Suprapubic skin (tissue), 4 donors: ENCODE results near the gene FOXM1. TPM values are rescaled to one million over a fixed set of nuclear protein-coding genes. Genes with fewer than 3 reads are reported as not detected.

ENCODE experiments used
- DNase-seq, 2 donors: peaks; one replicate each; pipeline ENCODE4 v3.0.0-alpha.2; 2019; ENCODE audit warnings: low spot score in 2 of 2
- H3K27ac ChIP-seq: fragments of 200-600 bp; sonication (generic); one replicate; pipeline ENCODE4 v1.5.1; 2019
- H3K27me3 ChIP-seq: fragments of 200-600 bp; sonication (generic); one replicate; pipeline ENCODE4 v1.5.1; 2019
- H3K36me3 ChIP-seq: fragments of 200-600 bp; sonication (generic); one replicate; pipeline ENCODE4 v1.5.1; 2019
- H3K4me1 ChIP-seq: fragments of 200-600 bp; sonication (generic); one replicate; pipeline ENCODE4 v1.5.1; 2019
- H3K4me3 ChIP-seq: fragments of 200-600 bp; sonication (generic); one replicate; pipeline ENCODE4 v1.5.1; 2019; ENCODE audit warnings: mild to moderate bottlenecking
- H3K9me3 ChIP-seq: fragments of 200-600 bp; sonication (generic); one replicate; pipeline ENCODE4 v1.5.1; 2019
- EP300 ChIP-seq: sonication (generic); formaldehyde crosslinking; IDR thresholded peaks from one replicate; pipeline ENCODE4 v1.6.1; 2017; ENCODE audit warnings: antibody characterized with exemption
- POLR2A ChIP-seq, 2 donors: fragments of 450-650 bp; IDR thresholded peaks; one replicate each; pipeline ENCODE4 v1.6.1; 2017; ENCODE audit warnings: antibody characterized with exemption in 2 of 2, mild to moderate bottlenecking in 2 of 2, moderate library complexity in 2 of 2
- POLR2AphosphoS5 ChIP-seq, 3 donors: sonication (generic); formaldehyde crosslinking; IDR thresholded peaks; one replicate each; pipeline ENCODE4 v1.6.1; 2017; ENCODE audit warnings: antibody characterized with exemption in 3 of 3
- WGBS: methylation state at CpG from one replicate; pipeline ENCODE4 v1.1.5; 2018; 5-methylcytosine and 5-hydroxymethylcytosine counted together
- total RNA-seq, 4 donors: library from RNA; depleted of rRNA; stranded (reverse); fragments of >200 nt; gene quantifications; one replicate each; pipeline ENCODE4 v1.1.0, GENCODE V29; 2016
- TF ChIP-seq, protein P1 (sequence below), 2 donors: fragments of 200-600 bp in 1 of 2; fragments of 450-650 bp in 1 of 2; sonication (generic) in 1 of 2; IDR thresholded peaks; one replicate each; pipeline ENCODE4 v1.5.1; 2016 to 2019; ENCODE audit warnings: antibody characterized with exemption in 2 of 2, mild to moderate bottlenecking in 1 of 2, moderate library complexity in 1 of 2

Gene FOXM1, protein sequence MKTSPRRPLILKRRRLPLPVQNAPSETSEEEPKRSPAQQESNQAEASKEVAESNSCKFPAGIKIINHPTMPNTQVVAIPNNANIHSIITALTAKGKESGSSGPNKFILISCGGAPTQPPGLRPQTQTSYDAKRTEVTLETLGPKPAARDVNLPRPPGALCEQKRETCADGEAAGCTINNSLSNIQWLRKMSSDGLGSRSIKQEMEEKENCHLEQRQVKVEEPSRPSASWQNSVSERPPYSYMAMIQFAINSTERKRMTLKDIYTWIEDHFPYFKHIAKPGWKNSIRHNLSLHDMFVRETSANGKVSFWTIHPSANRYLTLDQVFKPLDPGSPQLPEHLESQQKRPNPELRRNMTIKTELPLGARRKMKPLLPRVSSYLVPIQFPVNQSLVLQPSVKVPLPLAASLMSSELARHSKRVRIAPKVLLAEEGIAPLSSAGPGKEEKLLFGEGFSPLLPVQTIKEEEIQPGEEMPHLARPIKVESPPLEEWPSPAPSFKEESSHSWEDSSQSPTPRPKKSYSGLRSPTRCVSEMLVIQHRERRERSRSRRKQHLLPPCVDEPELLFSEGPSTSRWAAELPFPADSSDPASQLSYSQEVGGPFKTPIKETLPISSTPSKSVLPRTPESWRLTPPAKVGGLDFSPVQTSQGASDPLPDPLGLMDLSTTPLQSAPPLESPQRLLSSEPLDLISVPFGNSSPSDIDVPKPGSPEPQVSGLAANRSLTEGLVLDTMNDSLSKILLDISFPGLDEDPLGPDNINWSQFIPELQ
- 1 to 10 TPM; 4.1 to 9.2 (median 7.1) TPM for total RNA-seq

DNA sequence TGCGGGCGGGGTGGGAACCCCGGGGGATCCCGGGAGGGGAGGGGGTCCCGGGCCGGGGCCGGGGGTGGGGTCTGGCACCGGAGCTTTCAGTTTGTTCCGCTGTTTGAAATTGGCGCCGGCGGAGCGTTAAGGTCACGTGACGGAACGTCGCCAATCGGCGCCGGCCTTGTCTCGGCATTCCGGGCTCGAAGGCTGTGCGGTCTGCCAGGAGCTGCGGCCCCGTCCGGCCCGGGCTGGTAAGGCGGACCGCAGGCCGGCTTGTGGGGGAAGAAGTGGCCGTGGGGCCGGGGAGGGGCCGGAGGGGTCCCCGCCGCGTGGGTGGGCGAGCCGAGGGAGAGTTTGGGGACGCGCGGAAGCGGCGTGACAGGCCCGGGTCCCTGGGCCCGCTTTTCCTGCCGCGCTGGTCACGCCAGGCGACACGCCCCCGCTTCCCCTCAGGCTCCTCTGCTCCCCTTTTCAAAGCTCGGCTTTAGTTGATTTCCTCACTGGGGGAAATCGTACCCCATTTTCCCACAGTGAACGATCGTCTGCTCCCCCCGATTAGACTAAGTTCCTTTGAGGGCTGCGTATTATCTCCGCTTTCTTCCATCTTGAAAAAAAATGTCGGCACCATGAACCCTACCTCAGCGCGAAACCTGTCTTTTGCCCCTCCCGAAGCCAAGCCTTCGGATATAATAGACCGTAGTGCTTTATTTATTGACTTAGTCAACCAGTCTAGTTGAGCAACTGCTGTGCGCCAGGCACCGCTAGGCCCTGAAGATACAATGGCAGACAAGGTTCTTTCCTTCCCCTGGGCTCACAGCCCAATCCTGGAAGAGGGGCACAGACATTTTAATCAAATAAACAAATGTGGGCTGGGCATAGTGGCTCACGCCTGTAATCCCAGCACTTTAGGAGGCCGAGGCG lies at the start of gene FOXM1, which contains the start of gene RHNO1:
FOXM1 (minus strand) TSS at position 128 of the 906 bp plus-strand sequence. CDS start 2,696 bp downstream, outside the sequence.
RHNO1 (plus strand) TSS at position 177 of the 906 bp plus-strand sequence. CDS start 8,144 bp downstream, outside the sequence.
- Histone ChIP-seq H3K27ac (peak within 1 kb of the TSS; percentile 85), H3K27me3 (no peaks in the 10 kb centered on the region), H3K36me3 (no peaks in the 10 kb centered on the region), H3K4me3 (peak within 1 kb of the TSS; percentile 77), H3K9me3 (no peaks in the 10 kb centered on the region), H3K4me1 (peaks cover 22% of the 10 kb centered on the region)
- TF ChIP-seq, protein P1, sequence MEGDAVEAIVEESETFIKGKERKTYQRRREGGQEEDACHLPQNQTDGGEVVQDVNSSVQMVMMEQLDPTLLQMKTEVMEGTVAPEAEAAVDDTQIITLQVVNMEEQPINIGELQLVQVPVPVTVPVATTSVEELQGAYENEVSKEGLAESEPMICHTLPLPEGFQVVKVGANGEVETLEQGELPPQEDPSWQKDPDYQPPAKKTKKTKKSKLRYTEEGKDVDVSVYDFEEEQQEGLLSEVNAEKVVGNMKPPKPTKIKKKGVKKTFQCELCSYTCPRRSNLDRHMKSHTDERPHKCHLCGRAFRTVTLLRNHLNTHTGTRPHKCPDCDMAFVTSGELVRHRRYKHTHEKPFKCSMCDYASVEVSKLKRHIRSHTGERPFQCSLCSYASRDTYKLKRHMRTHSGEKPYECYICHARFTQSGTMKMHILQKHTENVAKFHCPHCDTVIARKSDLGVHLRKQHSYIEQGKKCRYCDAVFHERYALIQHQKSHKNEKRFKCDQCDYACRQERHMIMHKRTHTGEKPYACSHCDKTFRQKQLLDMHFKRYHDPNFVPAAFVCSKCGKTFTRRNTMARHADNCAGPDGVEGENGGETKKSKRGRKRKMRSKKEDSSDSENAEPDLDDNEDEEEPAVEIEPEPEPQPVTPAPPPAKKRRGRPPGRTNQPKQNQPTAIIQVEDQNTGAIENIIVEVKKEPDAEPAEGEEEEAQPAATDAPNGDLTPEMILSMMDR (IDR thresholded peaks at IDR 0.05), result no peak
- TF ChIP-seq POLR2AphosphoS5 (IDR thresholded peaks at IDR 0.05) (peak in 2 of 3 donors; percentile 37 to 44), POLR2A (IDR thresholded peaks at IDR 0.05) (peak in 1 of 2 donors; percentile 44)
- WGBS, result 1% methylated on average over 56 of the region's 70 CpGs
- peak; percentile 93 to 96 for DNase-seq

DNA sequence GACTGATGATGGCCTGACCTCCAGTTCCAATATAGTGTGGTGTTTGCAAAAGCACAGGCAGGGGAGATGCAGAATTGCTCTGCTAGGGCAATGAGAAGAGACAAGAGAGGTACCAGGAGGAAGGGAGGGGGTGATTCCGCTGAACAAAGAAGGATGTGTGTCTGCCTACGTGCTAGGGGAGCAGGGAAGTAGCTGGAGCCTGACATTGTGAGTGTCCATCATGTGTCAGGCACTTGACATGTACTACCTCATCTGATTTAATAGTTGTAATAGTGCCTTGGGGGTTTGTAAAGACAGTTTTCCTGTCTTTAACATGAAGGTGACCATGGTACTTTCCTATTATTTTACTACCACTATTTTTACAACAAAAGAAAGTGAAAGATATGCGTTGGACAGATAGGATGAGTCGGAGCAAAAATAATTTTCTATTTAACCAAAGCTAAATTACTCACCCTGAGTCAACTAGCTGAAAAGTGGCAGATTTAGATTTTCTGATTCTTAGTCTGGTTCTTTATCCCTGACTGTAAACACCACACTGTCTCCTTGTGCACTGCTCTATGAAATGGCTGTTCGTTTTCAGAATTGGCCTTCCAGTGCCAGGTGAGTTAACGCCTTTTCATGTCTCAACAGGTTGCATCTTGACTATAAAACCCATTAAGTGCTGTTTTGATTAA lies 48.5 kb upstream of the FOXM1 start:
- no peaks in the 10 kb centered on the region for H3K4me1 ChIP-seq
- WGBS, result 54% methylated on average over 6 of the region's 6 CpGs
- no peak overlapping the region for H3K4me3 ChIP-seq
- TF ChIP-seq EP300, result no peak
- no peak for TF ChIP-seq POLR2A (IDR thresholded peaks at IDR 0.05)
- TF ChIP-seq POLR2AphosphoS5 (IDR thresholded peaks at IDR 0.05), result no peak
- TF ChIP-seq, protein P1 (IDR thresholded peaks at IDR 0.05), result no peak
- no peaks in the 10 kb centered on the region for H3K9me3 ChIP-seq
- no peak for DNase-seq
- H3K36me3 ChIP-seq, result peaks cover 63% of the 10 kb centered on the region
- H3K27me3 ChIP-seq, result no peaks in the 10 kb centered on the region
- H3K27ac ChIP-seq, result no peak overlapping the region

DNA sequence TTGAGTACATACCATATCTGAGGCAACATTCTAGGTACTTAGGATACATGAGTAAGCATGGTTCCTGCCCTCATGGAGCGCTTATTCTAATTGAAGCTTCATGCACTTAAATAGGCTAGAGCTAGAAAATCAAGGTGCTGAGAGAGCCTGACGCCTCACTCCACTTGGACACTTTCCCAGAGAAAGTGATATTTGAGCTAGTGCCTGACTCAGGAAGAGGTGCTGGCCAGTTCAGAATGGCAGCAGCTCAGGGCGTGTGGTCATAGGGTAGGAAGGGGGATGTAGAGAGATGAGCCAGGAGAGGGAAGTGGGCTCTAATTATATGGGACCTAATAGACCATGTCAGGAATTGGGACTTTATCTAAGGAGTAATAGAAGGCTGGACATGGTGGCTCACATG lies 47.0 kb upstream of the FOXM1 start:
- H3K4me3 ChIP-seq, result no peak overlapping the region
- H3K9me3 ChIP-seq, result no peaks in the 10 kb centered on the region
- DNase-seq, result no peak
- H3K27me3 ChIP-seq, result no peaks in the 10 kb centered on the region
- H3K36me3 ChIP-seq, result peaks cover 58% of the 10 kb centered on the region
- no peaks in the 10 kb centered on the region for H3K4me1 ChIP-seq
- H3K27ac ChIP-seq, result no peak overlapping the region
- TF ChIP-seq, protein P1 (IDR thresholded peaks at IDR 0.05), result no peak
- TF ChIP-seq EP300, result no peak
- no peak for TF ChIP-seq POLR2AphosphoS5 (IDR thresholded peaks at IDR 0.05)
- TF ChIP-seq POLR2A (IDR thresholded peaks at IDR 0.05), result no peak
- 84% methylated on average over 3 of the region's 3 CpGs for WGBS

DNA sequence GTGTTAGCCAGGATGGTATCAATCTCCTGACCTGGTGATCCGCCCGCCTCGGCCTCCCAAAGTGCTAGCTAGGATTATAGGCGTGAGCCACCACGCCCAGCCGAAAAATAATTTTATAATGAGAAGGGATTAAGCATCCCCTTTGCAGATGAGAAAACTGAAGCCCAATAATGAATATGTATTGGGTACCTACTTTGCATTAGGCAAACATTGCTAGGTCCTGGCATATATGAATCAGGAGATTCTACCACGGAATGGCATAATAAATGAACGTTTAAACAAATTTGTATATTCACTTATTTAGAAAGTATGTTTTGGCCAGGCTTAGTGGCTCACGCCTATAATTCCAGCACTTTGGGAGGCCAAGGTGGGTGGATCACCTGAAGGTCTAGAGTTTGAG lies 46.1 kb upstream of the FOXM1 start:
- DNase-seq, result no peak
- no peaks in the 10 kb centered on the region for H3K9me3 ChIP-seq
- H3K4me3 ChIP-seq, result no peak overlapping the region
- H3K36me3 ChIP-seq, result peaks cover 57% of the 10 kb centered on the region
- no peaks in the 10 kb centered on the region for H3K27me3 ChIP-seq
- TF ChIP-seq POLR2A (IDR thresholded peaks at IDR 0.05) (no peak), POLR2AphosphoS5 (IDR thresholded peaks at IDR 0.05) (no peak), EP300 (no peak)
- TF ChIP-seq, protein P1 (IDR thresholded peaks at IDR 0.05), result no peak
- H3K27ac ChIP-seq, result no peak overlapping the region
- no peaks in the 10 kb centered on the region for H3K4me1 ChIP-seq
- WGBS, result 98% methylated on average over 9 of the region's 9 CpGs
